Thoracic aorta (tissue), 2 donors: Measurements from ENCODE around the gene XIAP. TPM values are rescaled to one million over a fixed set of nuclear protein-coding genes. Genes with fewer than 3 reads are reported as not detected.

Experiments
- ATAC-seq: fragments of 150-250 bp; one replicate; pipeline ENCODE4 v1.8.0; 2017; ENCODE audit warnings: low read depth; ENCODE audit not compliant: insufficient number of reproducible peaks, low FRiP score
- DNase-seq: peaks from one replicate; pipeline ENCODE4 v3.0.0-alpha.2; 2020; ENCODE audit warnings: low spot score
- H3K27ac ChIP-seq, 2 donors: fragments of 200-600 bp; sonication (generic); 1 replicate in 1 of 2; 2 replicates in 1 of 2; pipeline ENCODE4 v1.5.1; 2016; ENCODE audit warnings: mild to moderate bottlenecking in 2 of 2, moderate library complexity in 2 of 2
- H3K27me3 ChIP-seq: fragments of 200-600 bp; sonication (generic); replicated peaks from 2 replicates; pipeline ENCODE4 v1.6.0; 2016; ENCODE audit warnings: mild to moderate bottlenecking; ENCODE audit not compliant: insufficient read depth
- H3K36me3 ChIP-seq: fragments of 200-600 bp; sonication (generic); one replicate; pipeline ENCODE4 v1.5.1; 2016
- H3K4me1 ChIP-seq, 2 donors: fragments of 200-600 bp; sonication (generic); 1 replicate in 1 of 2; 2 replicates in 1 of 2; pipeline versions ENCODE4 v1.5.1 to v1.6.0; 2016; ENCODE audit warnings: low read depth in 2 of 2, mild to moderate bottlenecking in 1 of 2; ENCODE audit not compliant: control insufficient read depth in 1 of 2
- H3K4me3 ChIP-seq: fragments of 200-600 bp; sonication (generic); 2 replicates; pipeline ENCODE4 v1.5.1; 2016; ENCODE audit warnings: mild to moderate bottlenecking
- H3K9me3 ChIP-seq: fragments of 200-600 bp; sonication (generic); 2 replicates; pipeline ENCODE4 v1.5.1; 2016
- total RNA-seq, 2 donors: library from RNA; depleted of rRNA; stranded (reverse); fragments of >200 nt; gene quantifications; one replicate each; pipeline versions ENCODE4 v1.1.0 to v1.2.3, GENCODE V29; 2016
- TF ChIP-seq, protein P1 (sequence below): fragments of 200-600 bp; sonication (generic); IDR thresholded peaks from one replicate; pipeline ENCODE4 v1.5.1; 2019; ENCODE audit warnings: antibody characterized with exemption

The XIAP gene
- total RNA-seq, 2 donors from 2014 or later: 18.3 to 78.5 TPM

DNA sequence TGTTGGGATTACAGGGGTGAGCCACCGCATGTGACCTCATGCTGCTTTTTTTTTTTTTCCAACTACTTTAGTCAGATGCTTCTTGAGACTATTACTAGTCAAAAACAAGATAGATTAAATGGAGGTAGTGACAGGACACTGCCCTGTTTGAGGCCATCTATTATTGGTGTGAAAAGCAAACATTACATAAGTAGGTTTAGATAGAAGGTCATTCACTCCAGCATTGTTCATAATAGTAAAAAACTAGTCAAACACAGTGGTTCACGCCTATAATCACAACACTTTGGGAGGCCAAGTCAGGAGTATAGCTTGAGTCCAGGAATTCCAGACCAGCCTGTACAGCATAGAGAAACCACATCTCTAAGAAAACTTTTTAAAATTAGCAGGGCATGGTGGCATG is 16.3 kb downstream of the XIAP start:
- Histone ChIP-seq H3K4me1 (peaks cover 2 to 23% of the 10 kb centered on the region in 2 donors), H3K9me3 (no peaks in the 10 kb centered on the region), H3K36me3 (no peaks in the 10 kb centered on the region), H3K4me3 (no peak overlapping the region), H3K27me3 (no peaks in the 10 kb centered on the region), H3K27ac (no peak overlapping the region)
- ATAC-seq (no peak), DNase-seq (no peak)
- TF ChIP-seq, protein P1, sequence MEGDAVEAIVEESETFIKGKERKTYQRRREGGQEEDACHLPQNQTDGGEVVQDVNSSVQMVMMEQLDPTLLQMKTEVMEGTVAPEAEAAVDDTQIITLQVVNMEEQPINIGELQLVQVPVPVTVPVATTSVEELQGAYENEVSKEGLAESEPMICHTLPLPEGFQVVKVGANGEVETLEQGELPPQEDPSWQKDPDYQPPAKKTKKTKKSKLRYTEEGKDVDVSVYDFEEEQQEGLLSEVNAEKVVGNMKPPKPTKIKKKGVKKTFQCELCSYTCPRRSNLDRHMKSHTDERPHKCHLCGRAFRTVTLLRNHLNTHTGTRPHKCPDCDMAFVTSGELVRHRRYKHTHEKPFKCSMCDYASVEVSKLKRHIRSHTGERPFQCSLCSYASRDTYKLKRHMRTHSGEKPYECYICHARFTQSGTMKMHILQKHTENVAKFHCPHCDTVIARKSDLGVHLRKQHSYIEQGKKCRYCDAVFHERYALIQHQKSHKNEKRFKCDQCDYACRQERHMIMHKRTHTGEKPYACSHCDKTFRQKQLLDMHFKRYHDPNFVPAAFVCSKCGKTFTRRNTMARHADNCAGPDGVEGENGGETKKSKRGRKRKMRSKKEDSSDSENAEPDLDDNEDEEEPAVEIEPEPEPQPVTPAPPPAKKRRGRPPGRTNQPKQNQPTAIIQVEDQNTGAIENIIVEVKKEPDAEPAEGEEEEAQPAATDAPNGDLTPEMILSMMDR: no peak

DNA sequence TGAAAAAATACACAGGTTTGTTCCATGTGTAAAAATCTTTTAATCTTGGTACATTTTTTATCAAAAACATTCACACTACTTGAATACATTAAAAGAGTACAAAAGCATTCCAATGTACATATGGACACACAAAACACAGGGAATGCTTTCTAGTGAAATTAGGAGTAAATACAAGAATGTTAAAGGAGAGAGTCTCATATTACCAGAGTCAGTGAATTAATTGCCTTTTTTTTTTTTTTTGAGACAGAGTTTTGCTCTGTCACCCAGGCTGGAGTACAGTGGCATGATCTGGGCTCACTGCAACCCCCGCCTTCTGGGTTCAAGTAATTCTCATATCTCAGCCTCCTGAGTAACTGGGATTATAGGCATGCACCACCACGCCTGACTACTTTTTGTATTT is 17.0 kb downstream of the XIAP start:
- H3K36me3 ChIP-seq: no peaks in the 10 kb centered on the region
- no peak for ATAC-seq

DNA sequence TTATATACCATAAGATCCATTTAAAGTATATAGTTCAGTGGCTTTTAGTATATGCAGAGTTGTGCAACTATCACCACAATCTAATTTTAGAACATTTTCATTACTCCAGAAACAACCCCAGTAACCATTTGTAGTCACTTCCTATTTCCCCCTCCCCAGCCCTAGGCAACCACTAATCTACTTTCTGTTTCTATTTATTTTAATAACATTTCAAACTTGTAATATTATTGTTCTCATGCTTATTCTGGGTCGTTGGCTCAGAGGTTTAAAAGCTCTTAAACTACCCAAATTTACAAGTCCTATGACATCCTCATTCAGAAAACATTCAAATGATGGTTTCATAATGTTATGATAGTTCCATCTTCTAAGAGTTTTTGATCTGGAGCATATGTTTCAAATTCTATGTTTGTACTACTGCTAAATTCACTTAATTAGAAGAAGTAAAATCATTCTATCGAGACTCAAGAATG is 18.4 kb downstream of the XIAP start:
- H3K4me1 ChIP-seq: peaks cover 2 to 23% of the 10 kb centered on the region in 2 donors
- no peaks in the 10 kb centered on the region for H3K27me3 ChIP-seq
- no peak overlapping the region for H3K4me3 ChIP-seq
- DNase-seq: no peak
- TF ChIP-seq, protein P1: no peak
- peak overlapping the region in 1 of 2 donors; percentile 38 for H3K27ac ChIP-seq
- no peaks in the 10 kb centered on the region for H3K9me3 ChIP-seq
- ATAC-seq: no peak
- no peaks in the 10 kb centered on the region for H3K36me3 ChIP-seq

More for the DNA sequence above, 17.0 kb downstream of the XIAP start:
- no peaks in the 10 kb centered on the region for H3K9me3 ChIP-seq
- no peak for DNase-seq
- TF ChIP-seq, protein P1: no peak
- peaks cover 2 to 23% of the 10 kb centered on the region in 2 donors for H3K4me1 ChIP-seq
- no peaks in the 10 kb centered on the region for H3K27me3 ChIP-seq
- H3K27ac ChIP-seq: no peak overlapping the region
- H3K4me3 ChIP-seq: no peak overlapping the region

DNA sequence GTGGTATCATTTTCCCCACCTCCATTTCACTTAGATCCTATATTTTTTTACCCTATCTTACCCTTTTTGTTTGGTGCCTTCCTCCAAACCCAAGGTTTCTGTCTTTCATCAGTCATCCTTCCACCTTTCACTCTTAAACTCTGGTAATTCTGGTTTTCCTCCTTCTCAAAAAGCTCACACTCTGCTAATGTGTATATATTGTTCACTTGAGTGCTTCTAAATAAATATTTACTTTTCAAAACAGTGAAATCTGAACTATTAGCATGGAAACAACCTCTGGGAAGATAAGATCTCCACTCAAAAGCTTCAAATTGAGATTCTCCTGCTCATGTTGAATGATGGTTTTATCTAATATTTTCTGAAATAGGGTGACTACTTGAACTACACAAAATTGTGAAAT is 21.5 kb downstream of the XIAP start:
- DNase-seq (no peak), ATAC-seq (no peak)
- TF ChIP-seq, protein P1: no peak
- Histone ChIP-seq H3K27ac (no peak overlapping the region), H3K4me3 (no peak overlapping the region), H3K27me3 (no peaks in the 10 kb centered on the region), H3K4me1 (peaks cover 2 to 23% of the 10 kb centered on the region in 2 donors), H3K36me3 (no peaks in the 10 kb centered on the region), H3K9me3 (no peaks in the 10 kb centered on the region)

DNA sequence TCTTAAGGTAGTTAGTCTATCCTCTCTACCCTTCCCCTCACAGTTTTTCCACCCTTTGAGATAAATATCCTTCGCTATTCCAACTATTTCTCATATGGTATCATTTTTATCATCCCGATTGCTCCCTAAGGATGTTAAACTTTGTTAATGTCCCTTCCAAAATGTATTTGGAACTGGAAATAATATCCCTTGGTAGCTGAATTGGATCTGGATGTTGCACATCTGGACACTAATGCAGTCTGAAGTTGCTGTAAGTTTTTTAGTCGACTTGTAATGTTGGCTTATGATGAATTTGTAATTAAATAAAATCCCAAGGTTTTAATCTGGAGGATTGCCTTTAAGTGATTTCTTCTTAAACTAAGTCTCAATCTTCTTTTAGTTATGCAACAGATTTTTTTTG is 22.5 kb downstream of the XIAP start:
- Histone ChIP-seq H3K27me3 (no peaks in the 10 kb centered on the region), H3K36me3 (no peaks in the 10 kb centered on the region), H3K27ac (no peak overlapping the region), H3K9me3 (no peaks in the 10 kb centered on the region), H3K4me1 (peaks cover 2 to 17% of the 10 kb centered on the region in 2 donors), H3K4me3 (no peak overlapping the region)
- no peak for DNase-seq
- ATAC-seq: no peak
- TF ChIP-seq, protein P1: no peak
